Fibroblast of gingiva (primary cell): Measurements from ENCODE around the gene EGFLAM.
A peak's percentile ranks its signal among the peaks of the same experiment; 100 is the strongest.
"Not testable (repeated sequence)": the region's sequence is repeated elsewhere in the genome, so short reads cannot be mapped to it uniquely, and the experiment has no call there.

Experiments used
- DNase-seq: peaks from one replicate; pipeline ENCODE4 v3.0.0-alpha.2; 2011; ENCODE audit warnings: low read depth

EGFLAM gene

DNA sequence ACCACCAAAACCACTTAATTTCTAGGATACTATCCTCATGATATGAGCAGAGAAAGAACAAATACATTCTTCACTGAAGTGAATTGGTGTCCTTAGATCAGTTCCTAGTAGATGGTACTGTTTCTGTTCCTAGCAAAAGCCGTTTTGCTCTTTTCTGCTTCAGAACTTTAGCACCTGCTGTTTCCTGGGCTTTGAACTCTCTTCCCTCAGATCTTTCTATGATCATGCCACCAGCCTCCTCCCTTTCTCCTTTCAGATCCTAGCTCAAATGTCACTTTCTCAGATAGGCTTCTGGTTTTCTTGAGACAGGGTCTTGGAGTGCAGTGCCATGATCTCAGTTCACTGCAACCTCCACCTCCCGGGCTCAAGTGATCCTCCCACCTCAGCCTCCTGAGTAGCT, 118.0 kb downstream of the EGFLAM start:
- no peak for DNase-seq

DNA sequence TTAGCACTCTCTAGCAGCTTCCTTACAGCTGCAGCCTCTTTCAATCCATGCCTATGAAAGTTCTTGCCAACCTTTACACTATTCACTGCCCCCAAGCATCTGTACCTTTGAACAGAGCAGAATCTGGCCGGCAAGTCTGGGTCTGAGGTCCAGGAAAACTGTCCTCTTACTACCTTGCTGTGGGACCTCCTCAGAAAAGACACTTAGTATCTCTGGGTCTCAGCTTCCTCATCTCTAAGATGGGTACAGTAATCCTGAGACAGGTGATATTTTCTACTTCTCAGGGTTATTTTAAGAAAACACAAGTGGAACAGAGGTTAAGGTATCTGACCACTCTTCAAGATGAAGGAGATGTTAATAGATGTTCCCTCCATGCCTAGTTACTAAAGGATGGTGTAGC, 120.2 kb downstream of the EGFLAM start:
- DNase-seq: no peak

DNA sequence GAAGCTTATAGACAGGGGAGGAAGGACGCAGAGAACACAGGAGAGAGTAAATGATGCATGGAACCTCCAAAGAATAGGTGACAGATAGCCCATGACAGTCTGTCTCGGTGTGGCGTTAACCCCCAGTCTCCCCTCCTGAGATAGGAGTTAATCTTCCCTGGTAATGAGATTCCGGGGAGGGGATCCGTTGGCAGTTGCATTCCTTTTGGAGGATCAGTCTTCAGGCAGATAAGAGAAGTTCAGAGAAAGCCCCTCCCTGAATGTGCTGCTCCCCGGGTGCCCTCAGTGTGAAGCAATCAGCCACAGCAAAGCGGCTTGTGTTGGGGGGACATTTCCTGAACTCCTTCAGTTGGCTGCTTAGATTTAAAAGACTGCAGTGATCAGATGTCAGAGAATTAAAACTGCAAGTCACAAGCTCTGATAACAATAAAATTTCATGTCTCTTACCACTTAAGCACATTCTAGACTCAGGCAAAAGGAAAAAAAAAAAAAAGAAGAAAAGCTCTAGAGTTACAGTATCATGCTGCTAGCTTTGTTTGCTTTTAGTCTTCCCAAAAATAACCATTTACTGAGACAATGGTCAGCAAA, 121.1 kb downstream of the EGFLAM start:
- no peak for DNase-seq

GRCh38 chr5:38380537-38380936, 122.2 kb downstream of the EGFLAM start:
- no peak for DNase-seq

DNA sequence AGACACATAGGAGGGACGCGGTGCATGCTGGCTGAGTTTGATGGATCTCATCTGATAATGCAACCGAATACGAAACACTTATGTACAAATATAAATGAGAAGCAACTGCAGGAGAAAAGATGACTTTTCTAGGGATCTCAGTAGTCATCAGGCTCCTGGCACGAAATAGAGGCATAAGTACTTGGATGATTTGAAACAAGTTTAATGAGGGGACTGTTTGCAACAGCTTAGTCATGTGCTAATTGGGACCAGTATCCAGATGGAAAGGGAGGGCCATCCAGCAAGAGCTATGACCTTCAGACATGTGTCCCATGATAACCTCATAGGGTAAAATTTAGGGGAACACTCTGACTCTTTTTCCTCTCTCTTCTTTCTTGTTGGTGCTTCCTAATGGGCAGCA, 123.0 kb downstream of the EGFLAM start:
- no peak for DNase-seq

DNA sequence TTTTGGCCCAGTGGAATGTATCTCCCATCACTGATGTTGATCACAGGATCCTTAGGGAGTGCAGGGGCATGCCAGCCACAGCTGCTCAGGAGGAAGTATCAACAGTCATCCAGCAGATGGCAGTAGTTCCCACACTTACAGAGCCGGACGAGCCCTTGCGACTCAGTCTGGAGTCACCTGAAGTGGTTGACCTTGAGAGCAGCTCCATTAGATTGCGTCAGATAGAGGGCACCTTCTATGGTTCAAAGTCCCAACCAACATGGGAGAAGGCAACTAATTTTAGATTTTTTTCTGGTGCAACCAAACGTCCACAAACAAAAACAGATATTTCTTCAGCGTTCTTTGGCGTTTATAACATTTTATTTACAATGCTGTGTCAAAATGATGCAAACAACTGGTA, 124.5 kb downstream of the EGFLAM start:
- DNase-seq: peak; percentile 51

DNA sequence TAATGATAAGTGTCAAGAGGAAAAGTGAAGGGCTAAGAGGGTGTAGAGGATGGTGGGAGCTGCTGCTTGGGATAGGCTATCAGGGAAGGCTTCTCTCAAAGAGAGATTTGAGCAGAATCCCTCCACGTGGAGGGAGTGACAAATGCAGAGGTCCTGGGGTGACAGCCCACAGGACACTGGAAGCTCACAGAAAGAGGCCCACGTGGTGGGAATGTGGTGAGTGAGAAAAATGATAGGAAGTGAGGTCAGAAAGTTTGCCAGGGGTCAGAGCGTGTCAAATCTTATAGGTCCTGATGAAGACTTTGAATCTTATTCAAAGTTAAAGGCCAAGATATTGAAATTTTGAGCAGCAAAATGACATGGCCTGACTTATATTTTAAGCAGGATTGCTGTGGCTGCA, 125.3 kb downstream of the EGFLAM start:
- DNase-seq: no peak

DNA sequence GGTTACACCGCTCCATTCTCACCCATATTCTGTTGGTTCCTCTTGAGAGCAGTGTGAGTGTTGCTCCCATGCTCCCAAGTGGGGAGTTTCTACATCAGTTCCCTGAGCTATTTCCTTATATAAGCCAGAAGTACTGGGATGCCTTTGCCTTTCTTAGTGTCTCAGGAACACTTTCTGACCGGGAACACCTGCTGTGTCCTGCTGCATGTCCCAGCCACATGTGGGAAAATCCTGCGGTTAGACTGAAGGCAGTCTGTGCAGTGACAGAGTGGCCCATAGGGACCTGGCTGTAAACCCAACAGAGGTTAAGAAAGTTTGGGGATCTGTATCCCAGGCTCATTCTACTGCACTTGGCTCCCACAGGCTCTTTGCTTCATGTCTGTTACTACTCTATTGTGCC, 126.0 kb downstream of the EGFLAM start:
- DNase-seq: no peak

DNA sequence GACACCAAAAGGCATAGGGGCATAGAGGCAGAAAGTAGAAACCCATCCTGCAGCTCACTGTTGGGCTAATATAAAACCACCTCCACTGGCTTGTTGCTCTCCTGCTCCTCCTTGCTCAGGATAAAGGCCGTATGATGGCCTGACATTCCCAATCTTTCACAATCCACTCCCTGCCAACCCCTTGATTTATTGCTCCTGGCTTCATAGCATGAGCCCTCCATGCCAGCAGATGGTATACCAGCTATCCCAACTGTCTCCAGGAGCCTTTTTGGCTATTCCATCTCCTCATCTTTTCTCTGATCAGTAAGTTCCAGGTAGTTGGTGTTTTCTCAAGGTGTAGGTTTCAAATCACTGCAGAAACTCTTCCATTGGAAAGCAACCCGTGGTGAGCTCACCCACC, 128.8 kb downstream of the EGFLAM start:
- no peak for DNase-seq

DNA sequence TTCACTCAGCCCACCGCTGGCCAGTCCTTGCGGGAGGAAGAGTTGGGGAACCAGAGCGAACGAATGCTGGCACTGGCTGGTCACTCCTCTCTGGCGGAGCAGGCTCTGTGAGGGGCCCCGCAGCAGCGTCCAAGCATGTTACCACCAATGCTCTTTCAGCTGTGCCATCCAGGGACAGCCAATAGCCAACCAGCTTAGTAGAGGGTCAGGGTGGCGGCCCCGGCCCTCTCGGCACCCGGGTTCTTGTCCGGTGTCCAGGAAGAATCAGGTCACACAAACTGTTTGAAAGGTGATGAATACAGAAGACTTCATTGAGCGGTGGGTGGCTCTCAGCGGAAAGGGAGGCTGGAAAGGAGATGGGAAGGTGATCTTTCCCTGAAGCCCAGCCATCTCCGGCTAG, 135.3 kb downstream of the EGFLAM start:
- no peak for DNase-seq

GRCh38 chr5:38396766-38397165, 138.4 kb downstream of the EGFLAM start:
- DNase-seq: no peak

DNA sequence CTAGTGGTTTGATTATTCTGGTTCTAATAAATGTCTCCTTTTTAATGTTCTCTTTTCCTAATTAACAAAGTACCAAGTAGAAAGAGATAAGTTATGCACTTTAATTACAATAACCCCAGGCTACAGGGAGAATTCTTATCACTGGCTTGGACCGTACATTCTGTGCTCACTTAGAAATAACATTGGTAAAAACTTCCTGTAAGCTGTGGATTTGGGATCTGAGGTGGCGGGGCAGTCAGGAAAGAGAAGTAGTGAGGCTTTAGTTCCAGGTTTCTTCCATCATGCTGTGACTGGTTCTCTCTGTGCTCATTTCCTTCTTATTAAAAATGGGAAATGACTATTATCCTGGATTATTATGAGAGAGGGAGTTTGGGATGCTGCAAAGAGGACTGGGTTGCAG, 142.0 kb downstream of the EGFLAM start:
- no peak for DNase-seq

DNA sequence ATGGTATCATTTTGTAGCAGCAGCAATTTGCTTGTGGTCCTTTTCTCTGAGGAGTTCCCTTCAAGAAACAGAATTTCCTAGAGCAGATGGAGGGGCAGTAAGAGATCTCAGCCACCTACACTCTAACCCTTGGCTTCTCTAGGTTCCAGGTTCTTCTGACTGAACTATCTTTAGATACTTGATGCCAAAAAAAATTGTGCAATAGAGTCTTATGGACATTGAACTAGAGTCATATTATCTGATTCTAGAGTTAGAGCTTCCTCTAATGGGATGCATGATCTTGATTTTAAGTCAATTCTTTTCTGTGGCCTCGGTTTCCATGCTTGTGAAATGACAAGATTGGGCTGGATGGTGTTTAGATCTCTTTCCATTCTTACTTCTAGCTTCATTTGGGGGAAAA, 142.8 kb downstream of the EGFLAM start:
- no peak for DNase-seq

- DNase-seq: peak; percentile 9
Observed at GRCh38 chr5:38403406-38403805, 145.0 kb downstream of the EGFLAM start.

GRCh38 chr5:38403877-38404635, 145.7 kb downstream of the EGFLAM start:
- DNase-seq: no peak

DNA sequence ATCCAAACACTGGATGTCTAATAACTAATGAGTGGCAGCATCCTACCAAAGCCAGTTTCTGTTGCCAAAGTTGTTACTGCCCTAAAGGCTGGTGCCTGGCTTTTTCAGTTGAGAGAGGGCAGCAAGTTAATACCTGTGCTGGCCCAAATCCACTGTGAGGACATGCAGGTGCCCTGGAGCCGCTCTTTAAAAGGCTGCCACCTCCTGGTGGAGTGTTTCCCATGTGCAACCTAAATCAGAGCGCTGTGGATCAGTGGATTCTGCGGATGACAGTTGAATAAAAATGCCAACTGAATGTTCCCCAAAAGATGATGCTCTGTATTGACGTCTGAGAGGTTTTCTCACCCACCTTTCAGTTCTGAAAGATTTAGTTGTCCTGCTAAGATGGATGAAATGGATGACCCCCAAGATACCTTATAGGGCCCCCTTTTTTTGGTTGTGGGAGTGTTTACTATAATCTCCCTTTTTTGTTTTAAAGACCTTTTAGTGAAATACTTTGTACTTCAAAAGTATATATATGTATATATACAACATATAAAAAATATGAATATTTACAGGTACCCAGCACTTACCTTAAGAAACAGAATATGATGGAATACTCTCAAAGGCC, 146.4 kb downstream of the EGFLAM start:
- DNase-seq: no peak

DNA sequence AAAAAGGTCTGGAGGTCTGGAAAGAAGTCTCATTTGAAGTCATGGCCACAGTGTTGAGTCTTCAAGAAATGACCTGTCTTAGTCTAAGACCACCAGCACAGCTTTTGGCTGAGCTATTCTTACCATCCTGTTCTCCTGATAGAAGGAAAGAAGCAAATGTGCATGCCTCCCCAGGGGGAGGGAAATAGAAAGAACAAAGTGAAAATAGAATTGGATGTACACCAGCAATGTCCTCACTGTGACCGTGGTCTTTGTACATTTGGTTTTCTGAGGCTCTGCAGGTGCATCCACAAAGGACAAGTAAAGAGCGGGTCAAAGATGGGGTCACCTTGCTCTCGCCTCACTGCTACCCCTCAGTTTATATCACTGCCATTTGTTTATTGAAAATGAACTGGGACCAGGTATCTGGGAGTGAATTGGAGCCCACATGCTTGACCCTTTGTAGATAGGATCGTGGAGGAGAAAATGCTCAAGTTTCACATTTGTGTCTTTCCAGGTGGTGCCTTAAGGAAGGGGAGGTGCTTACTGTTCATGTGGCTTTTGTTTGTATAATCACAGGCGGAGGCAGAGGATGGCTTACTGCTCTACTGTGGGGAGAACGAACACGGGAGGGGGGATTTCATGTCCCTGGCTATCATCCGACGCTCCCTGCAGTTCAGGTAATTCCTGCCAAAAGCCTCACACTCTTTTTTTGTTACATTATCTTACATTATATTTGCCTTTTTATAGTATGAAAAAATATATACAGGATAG, 150.3 kb downstream of the EGFLAM start:
- no peak for DNase-seq

DNA sequence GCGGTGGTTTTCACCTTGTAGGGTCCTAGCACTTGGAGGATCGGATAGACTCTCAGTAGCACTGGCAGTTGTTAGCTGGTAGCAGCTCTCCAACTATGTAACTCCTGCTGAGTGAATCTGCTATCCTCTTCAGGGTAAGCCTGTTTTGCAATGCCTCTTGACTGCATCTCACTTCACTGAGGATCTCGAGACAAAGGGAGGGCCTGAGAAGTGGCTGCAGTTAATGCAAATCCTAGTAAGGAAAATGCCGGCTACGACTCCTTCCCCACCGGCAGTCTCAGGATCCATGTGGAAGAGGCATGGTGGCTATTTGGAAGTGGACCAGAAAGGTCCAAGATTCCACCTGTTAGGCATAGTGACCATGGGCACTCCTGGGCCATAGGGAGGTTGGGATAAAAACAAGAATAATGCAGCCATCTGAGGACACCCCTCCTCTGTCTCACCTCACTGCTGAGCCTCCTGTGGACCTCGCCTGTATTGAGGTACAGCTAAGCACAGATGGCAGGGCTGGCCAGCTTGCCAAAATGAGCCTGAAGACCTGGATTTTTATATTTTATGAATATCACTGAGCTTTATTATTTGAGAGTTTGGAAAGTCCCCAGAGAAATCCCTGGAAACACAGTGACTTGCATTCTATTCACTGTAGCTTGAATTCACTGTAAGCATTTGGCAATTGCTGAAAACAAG, 152.1 kb downstream of the EGFLAM start:
- DNase-seq: no peak

DNA sequence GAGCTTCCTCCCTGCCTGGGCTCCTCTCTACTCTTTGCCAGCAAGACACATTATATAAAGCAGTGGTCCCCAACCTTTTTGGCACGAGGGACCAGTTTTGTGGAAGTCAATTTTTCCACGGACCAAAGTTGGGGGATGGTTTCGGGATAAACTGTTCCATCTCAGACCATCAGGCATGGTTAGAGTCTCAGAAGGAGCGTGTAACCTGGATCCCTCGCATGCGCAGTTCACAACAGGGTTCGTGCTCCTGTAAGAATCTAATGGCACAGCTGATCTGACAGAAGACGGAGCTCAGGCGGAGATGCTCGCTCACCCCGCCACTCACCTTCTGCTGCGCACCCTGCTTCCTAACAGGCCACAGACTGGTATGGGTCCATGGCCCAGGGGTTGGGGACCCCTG, 155.3 kb downstream of the EGFLAM start:
- DNase-seq: no peak

DNA sequence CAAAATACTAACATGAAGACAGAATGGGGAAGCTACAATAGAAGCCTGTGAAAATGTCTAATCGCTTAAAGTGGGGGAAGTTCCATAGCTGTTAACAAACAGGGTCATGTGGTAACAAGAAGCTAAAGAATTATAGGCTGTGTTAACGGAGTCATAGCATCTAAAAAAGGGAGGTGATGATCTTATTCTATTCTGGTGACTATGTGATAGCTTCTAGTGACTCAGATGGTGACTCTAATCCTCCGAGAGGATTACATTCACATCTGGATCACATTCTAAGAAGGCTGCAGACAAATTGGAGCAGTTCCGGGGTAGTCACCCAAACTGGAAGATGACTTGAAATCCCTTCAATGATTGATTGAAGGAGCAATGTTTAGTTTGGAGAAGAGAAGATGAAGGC, 156.0 kb downstream of the EGFLAM start:
- peak; percentile 23 for DNase-seq

DNA sequence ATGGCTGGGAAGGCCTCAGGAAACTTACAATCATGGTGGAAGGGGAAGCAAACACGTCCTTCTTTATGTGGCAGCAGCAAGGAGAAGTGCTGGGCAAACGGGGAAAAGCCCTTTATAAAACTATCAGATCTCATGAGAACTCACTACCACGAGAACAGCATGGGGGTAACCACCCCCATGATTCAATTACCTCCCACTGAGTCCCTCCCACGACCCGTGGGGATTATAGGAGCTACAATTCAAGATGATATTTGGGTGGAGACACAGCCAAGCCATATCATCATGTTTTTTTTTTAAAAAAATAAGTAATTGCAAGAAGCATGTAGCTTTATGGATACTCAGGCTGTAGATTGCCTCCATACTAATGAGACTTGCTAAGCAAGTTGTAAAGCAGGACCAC, 157.4 kb downstream of the EGFLAM start:
- not testable (repeated sequence) for DNase-seq

DNA sequence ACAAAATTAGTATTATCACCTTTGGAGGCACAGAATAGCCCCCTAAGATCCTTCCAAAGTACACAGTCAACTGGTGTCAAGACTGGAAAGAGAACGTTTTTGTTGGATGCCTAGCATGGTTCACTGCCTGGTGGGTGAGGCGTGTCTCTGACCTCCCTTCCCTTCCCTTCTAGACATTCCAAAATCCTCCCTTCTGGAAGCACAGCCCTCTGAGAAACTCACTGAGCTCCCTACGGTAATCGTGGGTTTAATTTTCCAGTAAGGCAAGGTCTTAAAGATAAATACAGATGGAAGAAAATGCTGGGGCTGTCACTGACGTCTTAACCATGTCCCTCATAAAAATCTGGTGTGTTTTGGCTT, 159.3 kb downstream of the EGFLAM start:
- no peak for DNase-seq
